HG02759 (cell line): ENCODE results near the gene PIP5KL1.

Experiments used
- ATAC-seq: cut with Tn5 transposase; IDR thresholded peaks from one replicate; pipeline ENCODE4 v1.9.1; 2021; ENCODE audit warnings: mild to moderate bottlenecking, moderate library complexity; ENCODE audit not compliant: unreplicated experiment

Gene PIP5KL1

GRCh38 chr9:127875306-127875966, 55.1 kb downstream of the PIP5KL1 start:
- ATAC-seq = no peak

DNA sequence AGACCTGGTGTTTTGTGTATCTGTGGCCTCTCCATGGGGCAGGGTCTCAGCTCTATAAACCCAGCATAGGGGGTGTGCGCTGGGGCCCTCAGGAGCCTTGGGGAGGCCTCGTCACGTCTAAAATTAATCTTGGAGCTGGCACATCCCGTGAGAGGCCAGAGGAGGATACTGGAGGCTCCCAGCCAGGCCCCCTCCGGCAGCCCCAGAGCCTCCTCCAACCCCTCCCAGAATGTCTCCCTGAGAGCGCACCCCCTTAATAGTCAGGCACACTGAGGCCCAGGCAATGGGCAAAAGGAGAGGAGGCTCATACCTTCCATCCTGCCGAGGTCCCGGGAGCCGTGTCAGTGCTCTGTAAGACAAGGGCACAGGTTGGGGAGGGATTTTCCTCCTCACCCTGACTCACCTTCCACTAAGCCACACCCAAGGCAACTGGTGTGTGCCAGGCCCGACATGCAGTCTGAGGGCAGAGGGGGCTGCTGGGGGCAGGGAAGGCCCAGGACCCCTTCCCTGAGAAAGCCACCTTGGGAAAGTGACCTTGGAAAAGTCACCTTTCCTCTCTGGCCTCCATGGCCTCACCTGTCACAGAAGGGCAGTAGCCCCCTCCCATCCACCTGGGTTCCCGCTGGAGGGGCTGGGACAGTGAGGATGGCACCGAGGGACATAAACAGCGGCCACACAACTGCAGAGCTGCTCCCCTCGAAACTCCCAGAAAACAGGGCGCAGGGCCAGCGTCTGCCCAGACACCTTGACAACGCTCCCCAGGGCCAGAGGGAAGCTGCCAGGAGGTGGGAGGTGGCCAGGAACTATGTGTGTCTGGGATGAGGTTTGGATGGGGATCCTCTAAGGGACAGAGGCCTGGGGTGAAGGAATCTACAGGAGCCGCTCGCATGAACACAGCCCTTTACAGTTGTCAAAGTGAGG, 56.0 kb downstream of the PIP5KL1 start:
- ATAC-seq = no peak

DNA sequence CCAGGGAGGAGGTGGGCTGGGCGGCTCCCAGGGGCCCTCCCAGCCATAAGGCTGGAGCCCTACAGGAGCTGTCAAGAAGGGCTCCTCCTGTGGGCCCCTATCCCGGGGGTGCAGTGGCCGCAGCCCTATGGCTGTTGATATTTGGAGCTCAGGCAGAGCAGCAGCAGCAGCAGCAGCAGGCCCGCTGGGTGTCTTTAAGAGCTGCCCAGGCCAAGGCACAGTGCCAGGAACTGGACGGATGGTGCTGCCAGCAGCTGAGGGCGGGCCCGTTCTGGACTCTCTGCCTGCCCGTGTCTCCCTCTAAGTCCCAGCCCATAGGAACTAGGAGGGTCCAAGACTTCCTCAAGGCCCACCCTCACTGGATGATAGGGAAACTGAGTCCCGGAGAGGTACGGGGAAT, 56.7 kb downstream of the PIP5KL1 start:
- ATAC-seq = no peak

- no peak for ATAC-seq
Observed at GRCh38 chr9:127873223-127873691, 57.3 kb downstream of the PIP5KL1 start.

GRCh38 chr9:127872369-127873222, 58.0 kb downstream of the PIP5KL1 start:
- no peak for ATAC-seq

DNA sequence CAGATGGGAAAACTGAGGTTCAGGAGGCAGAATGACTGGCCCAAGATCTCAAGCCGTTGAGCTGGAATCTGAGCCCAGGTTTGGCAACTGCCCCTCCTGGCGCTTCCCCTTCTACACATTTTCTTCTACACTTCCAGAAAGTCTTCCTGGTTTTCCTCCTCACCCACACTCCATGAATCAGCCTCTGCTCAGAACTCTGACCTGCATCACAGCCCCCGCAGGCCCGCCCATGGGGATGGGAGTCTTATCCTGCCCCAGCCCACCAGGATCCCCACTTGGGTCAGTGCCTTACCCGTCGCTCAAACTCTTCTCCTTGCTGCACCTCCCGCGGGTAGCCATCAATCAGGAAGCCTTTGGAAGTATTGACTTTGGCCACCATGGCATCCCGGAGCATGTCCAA, 59.0 kb downstream of the PIP5KL1 start:
- no peak for ATAC-seq

DNA sequence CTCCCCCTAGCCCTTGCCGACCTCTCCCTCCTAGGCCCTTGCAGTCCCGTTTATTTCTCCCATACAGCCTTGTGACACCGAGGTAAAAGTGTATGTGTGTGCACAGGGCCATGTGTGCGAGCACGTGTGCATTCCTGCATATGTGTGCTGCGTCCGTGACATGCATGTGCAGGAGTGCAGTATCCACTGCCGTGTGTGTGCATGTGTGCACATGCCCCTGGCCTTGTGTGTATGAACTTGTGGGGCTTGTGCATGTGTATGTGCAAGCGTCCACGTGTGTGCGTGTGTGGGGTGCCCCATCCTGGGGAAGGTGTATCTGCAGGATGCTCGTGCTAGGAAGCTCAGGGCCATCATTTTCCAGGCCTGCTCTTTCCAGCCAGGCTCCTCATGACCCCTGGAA, 59.7 kb downstream of the PIP5KL1 start:
- no peak for ATAC-seq
